Transverse colon (tissue), 4 donors: ENCODE results near the gene AGPAT1. TPM values are rescaled to one million over a fixed set of nuclear protein-coding genes. Genes with fewer than 3 reads are reported as not detected.
A peak's percentile ranks its signal among the peaks of the same experiment; 100 is the strongest.

ENCODE experiments used
- DNase-seq: peaks from one replicate; pipeline ENCODE4 v3.0.0-alpha.2; 2019
- H3K27ac ChIP-seq, 4 donors: fragments of 200-600 bp; sonication (generic); 2 replicates each; pipeline ENCODE4 v1.5.1; 2016 to 2018; ENCODE audit warnings: inconsistent platforms in 4 of 4
- H3K27me3 ChIP-seq: fragments of 200-600 bp; sonication (generic); 2 replicates; pipeline ENCODE4 v1.5.1; 2017; ENCODE audit warnings: inconsistent platforms
- H3K36me3 ChIP-seq, 4 donors: fragments of 200-600 bp; sonication (generic); 2 replicates each; pipeline ENCODE4 v1.5.1; 2017 to 2019; ENCODE audit warnings: inconsistent platforms in 4 of 4
- H3K4me1 ChIP-seq, 4 donors: fragments of 200-600 bp; sonication (generic); 2 replicates each; pipeline ENCODE4 v1.5.1; 2017 to 2020; ENCODE audit warnings: inconsistent platforms in 4 of 4
- H3K4me3 ChIP-seq, 4 donors: fragments of 200-600 bp; sonication (generic); 1 replicate in 1 of 4; 2 replicates in 3 of 4; pipeline versions ENCODE4 v1.5.1 to v1.6.1; 2017 to 2019; ENCODE audit warnings: inconsistent platforms in 4 of 4
- H3K9me3 ChIP-seq, 2 donors: fragments of 200-600 bp; sonication (generic); 2 replicates each; pipeline ENCODE4 v1.5.1; 2017 to 2019; ENCODE audit warnings: inconsistent platforms in 2 of 2
- EP300 ChIP-seq: sonication (generic); formaldehyde crosslinking; IDR thresholded peaks from one replicate; pipeline ENCODE4 v1.6.1; 2017; ENCODE audit warnings: antibody characterized with exemption, low read depth
- POLR2A ChIP-seq: fragments of 450-650 bp; IDR thresholded peaks from one replicate; pipeline ENCODE4 v1.6.1; 2016; ENCODE audit warnings: antibody characterized with exemption, mild to moderate bottlenecking, moderate library complexity
- POLR2AphosphoS5 ChIP-seq, 3 donors: sonication (generic); formaldehyde crosslinking; IDR thresholded peaks; one replicate each; pipeline ENCODE4 v1.6.1; 2016; ENCODE audit warnings: antibody characterized with exemption in 3 of 3
- WGBS, 2 donors: methylation state at CpG; one replicate each; pipeline ENCODE4 v1.1.5; 2018; ENCODE audit warnings: low coverage in 1 of 2; 5-methylcytosine and 5-hydroxymethylcytosine counted together
- in situ Hi-C, 4 donors: fragments of 200-750 bp; cut with MboI; loops; one replicate each; pipeline versions ENCODE4 v1.15.0 to v1.15.1; 2017; ENCODE audit warnings: low sequenced_read_pairs in 3 of 4, low pct_ligation_motif_present in 1 of 4, low pct_unique_long_range_greater_than_20kb in 1 of 4
- intact Hi-C: fragments of 100-400 bp; cut with DNase I; formaldehyde crosslinking; loops from one replicate; pipeline ENCODE4 v1.15.1; 2023; ENCODE audit warnings: low total_unique reads
- total RNA-seq, 4 donors: library from RNA; depleted of rRNA; stranded (reverse); fragments of >200 nt; gene quantifications; one replicate each; pipeline ENCODE4 v1.1.0, GENCODE V29; 2016
- TF ChIP-seq, protein P1 (sequence below), 5 experiments: fragments of 200-600 bp in 3 of 5; fragments of 450-650 bp in 2 of 5; sonication (generic) in 3 of 5; IDR thresholded peaks; 1 replicate in 2 of 5; 2 replicates in 3 of 5; pipeline ENCODE4 v1.5.1; 2016 to 2017; ENCODE audit warnings: antibody characterized with exemption in 5 of 5, inconsistent platforms in 3 of 5, mild to moderate bottlenecking in 2 of 5, moderate library complexity in 1 of 5

The AGPAT1 gene, protein sequence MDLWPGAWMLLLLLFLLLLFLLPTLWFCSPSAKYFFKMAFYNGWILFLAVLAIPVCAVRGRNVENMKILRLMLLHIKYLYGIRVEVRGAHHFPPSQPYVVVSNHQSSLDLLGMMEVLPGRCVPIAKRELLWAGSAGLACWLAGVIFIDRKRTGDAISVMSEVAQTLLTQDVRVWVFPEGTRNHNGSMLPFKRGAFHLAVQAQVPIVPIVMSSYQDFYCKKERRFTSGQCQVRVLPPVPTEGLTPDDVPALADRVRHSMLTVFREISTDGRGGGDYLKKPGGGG
- 10 to 100 TPM; 17.9 to 67.2 (median 50.1) TPM for total RNA-seq

DNA sequence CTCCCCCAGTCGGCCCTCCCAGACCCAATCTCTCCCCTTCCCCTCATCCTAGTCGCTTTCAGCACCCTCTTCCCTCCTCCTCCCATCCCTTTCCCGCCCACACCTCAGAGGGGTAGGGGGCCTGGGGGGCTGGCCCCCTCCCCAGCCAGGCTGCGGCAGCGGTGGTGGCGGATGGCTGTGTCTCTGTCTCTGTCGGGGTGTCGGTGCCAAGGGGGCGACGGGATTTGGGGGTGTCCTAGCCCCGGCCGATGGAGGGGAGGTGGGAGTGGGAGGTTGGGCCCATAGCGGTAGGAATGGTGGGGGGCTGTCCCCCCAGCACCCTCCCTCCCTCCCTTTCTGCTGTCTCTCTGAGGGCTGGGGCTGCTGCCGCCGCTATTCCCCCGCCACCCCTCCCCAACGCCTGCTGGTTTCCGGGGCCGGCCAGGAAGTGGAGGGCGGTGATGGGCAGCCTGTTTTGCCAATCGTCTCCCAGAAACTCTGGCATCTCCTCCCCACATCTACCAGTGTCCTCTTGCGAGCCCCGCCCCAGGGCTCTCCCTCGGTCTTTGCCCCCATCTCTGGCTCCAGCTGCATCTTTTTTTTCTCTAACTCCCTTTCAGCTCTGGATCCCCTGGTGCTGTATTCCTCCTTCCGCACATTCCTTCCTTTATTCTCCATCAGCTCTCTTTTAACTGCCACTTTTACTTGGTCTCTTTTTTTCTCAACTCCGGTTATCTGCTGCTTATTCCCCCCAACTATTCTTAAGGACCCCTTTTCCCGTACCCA, at the start of gene AGPAT1:
Gene AGPAT1, minus strand, starts transcription at position 374 of the 765 bp plus-strand sequence. CDS start 4,588 bp downstream, outside the sequence.
- Histone ChIP-seq H3K36me3 (peaks cover 0 to 6% (median 0%) of the 10 kb centered on the region in 4 donors), H3K4me1 (peaks cover 25 to 55% (median 37%) of the 10 kb centered on the region in 4 donors), H3K9me3 (no peaks in the 10 kb centered on the region), H3K27ac (peak within 1 kb of the TSS; percentile 94 to 96 (median 94)), H3K27me3 (no peaks in the 10 kb centered on the region), H3K4me3 (peak within 1 kb of the TSS; percentile 67 to 91 (median 84))
- DNase-seq, result peak; percentile 98
- TF ChIP-seq POLR2AphosphoS5 (IDR thresholded peaks at IDR 0.05) (peak; percentile 72 to 87 (median 84)), EP300 (no peak), POLR2A (peak; percentile 71)
- TF ChIP-seq, protein P1, sequence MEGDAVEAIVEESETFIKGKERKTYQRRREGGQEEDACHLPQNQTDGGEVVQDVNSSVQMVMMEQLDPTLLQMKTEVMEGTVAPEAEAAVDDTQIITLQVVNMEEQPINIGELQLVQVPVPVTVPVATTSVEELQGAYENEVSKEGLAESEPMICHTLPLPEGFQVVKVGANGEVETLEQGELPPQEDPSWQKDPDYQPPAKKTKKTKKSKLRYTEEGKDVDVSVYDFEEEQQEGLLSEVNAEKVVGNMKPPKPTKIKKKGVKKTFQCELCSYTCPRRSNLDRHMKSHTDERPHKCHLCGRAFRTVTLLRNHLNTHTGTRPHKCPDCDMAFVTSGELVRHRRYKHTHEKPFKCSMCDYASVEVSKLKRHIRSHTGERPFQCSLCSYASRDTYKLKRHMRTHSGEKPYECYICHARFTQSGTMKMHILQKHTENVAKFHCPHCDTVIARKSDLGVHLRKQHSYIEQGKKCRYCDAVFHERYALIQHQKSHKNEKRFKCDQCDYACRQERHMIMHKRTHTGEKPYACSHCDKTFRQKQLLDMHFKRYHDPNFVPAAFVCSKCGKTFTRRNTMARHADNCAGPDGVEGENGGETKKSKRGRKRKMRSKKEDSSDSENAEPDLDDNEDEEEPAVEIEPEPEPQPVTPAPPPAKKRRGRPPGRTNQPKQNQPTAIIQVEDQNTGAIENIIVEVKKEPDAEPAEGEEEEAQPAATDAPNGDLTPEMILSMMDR (IDR thresholded peaks at IDR 0.05), result no peak
- intact Hi-C loops (no loop called here), in situ Hi-C loops (no loop called here)
- 2% methylated on average over 9 to 20 of the region's 27 CpGs for WGBS, 2 donors

DNA sequence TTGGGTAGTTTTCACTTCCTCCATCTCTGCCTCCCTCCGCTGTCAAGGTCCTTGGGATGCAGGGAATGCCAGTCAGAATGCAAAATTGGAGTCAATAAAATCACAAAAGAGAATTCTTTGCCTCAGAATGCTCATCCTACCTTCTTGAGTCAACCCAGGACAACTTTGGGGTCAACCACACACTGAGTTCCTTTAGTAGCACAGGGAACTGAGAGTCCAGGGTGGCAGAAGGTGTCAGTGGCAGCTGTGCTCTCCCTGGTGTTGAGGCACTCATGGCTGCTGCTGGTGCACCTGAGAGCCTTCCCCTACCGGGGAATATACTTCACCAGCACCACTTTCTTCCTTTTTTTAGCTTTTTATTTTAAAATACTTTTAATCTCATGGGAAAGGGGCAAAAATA, 48.8 kb upstream of the AGPAT1 start:
- intact Hi-C loops, result no loop called here
- no peak for DNase-seq
- H3K36me3 ChIP-seq, result no peaks in the 10 kb centered on the region
- TF ChIP-seq POLR2A (no peak), POLR2AphosphoS5 (IDR thresholded peaks at IDR 0.05) (no peak), EP300 (no peak)
- TF ChIP-seq, protein P1 (IDR thresholded peaks at IDR 0.05), result no peak
- no peak overlapping the region for H3K4me3 ChIP-seq
- no peaks in the 10 kb centered on the region for H3K9me3 ChIP-seq
- no peak overlapping the region for H3K27ac ChIP-seq
- H3K4me1 ChIP-seq, result no peaks in the 10 kb centered on the region
- no peaks in the 10 kb centered on the region for H3K27me3 ChIP-seq
- WGBS, 2 donors, result 45 to 72% methylated on average over 2 of the region's 2 CpGs
- in situ Hi-C loops, result loop anchor here in 3 of 4 donors (25.0 kb wide), 2 partner anchors 188 to 563 kb away; partner anchors contain the start of gene BTNL2 (in 2 of the 3)

DNA sequence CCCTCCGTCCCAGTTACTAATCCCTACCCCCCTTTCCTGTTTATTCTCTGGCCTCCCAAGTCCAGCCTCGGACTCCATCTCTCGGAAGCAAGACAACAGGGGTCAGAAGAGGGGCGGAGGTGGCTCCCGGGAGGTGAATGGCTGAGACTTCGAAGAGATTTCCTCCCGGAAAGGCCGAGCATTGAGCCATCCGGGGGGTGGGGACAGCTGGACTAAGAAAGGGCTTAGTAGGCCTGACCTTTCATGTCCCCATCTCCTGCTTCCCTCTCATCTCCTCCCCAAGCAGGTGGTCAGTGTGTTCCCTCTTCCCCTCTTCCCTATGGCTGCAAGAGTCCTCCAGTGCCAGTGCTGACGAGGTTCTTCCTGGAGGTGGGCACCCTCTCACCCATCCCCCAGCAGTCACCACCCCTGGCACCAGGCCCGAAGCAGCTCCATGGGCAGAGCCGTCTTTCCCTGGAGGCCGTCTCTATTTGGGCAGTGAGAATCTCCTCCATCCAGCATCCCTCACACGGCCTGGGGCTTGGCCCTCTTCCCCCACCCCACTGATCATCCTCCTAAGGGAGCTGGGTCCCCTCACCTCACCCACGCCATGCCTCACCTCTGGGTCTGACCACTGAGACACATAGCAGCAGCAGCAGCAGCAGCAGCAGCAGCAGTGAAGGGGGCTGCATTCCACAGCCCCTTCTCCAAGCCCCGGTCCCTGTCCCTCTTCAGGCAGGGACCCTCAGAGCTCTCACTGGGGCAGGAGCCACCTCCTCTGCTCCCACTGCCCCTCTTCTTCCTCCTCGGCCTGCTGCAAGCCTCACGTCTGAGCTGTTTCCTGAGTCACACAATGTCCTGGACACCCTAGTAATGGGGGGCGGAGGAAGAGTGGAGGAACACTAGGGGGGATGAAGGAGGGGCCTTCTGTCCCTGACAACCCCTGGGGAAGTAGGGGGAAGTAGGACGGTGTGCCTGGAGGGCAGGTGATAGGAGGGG, 47.7 kb upstream of the AGPAT1 start, which contains the start of gene NOTCH4:
Gene NOTCH4, minus strand, starts transcription at position 810 of the 978 bp plus-strand sequence. Its CDS starts 139 bp downstream, at position 671.
- TF ChIP-seq, protein P1 (IDR thresholded peaks at IDR 0.05), result no peak
- no peak for TF ChIP-seq EP300
- no peak for TF ChIP-seq POLR2A
- TF ChIP-seq POLR2AphosphoS5 (IDR thresholded peaks at IDR 0.05), result no peak
- Histone ChIP-seq H3K4me1 (no peaks in the 10 kb centered on the region), H3K4me3 (no peak within 1 kb of the TSS), H3K9me3 (no peaks in the 10 kb centered on the region), H3K36me3 (no peaks in the 10 kb centered on the region), H3K27ac (peak within 1 kb of the TSS in 1 of 4 donors; percentile 37), H3K27me3 (no peaks in the 10 kb centered on the region)
- in situ Hi-C loops, result no loop called here
- WGBS, 2 donors, result 43 to 68% methylated on average over 7 to 19 of the region's 20 CpGs
- no peak for DNase-seq
- intact Hi-C loops, result no loop called here
